Measurements from ENCODE around the gene NYNRIN.

Gene NYNRIN

GRCh38 chr14:24430682-24431568, 32.1 kb downstream of the NYNRIN start:
- H3K36me3 ChIP-seq (ENCODE audit: control insufficient read depth in 1 of 2, insufficient read depth in 2 of 2, low read length in 2 of 2), result peaks cover 23 to 30% of the 10 kb centered on the region in 2 donors
- H3K4me1 ChIP-seq (ENCODE audit: control insufficient read depth in 1 of 2, insufficient read depth in 2 of 2, low read length in 2 of 2), result peaks cover 13 to 27% of the 10 kb centered on the region in 2 donors
- no peaks in the 10 kb centered on the region for H3K9me3 ChIP-seq (ENCODE audit: control insufficient read depth in 1 of 2, low read length in 2 of 2)
- H3K27me3 ChIP-seq (ENCODE audit: low read depth, low read length), result no peaks in the 10 kb centered on the region
- peak overlapping the region; percentile 99 for H3K27ac ChIP-seq (ENCODE audit: low read length)
- H3K4me3 ChIP-seq (ENCODE audit: low read depth in 1 of 2, low read length in 2 of 2), result peak overlapping the region; percentile 89 to 91

GRCh38 chr14:24431569-24432258, 32.9 kb downstream of the NYNRIN start:
- H3K36me3 ChIP-seq (ENCODE audit: control insufficient read depth in 1 of 2, insufficient read depth in 2 of 2, low read length in 2 of 2), result peaks cover 31 to 38% of the 10 kb centered on the region in 2 donors
- H3K4me1 ChIP-seq (ENCODE audit: control insufficient read depth in 1 of 2, insufficient read depth in 2 of 2, low read length in 2 of 2), result peaks cover 13 to 35% of the 10 kb centered on the region in 2 donors
- H3K27me3 ChIP-seq (ENCODE audit: low read depth, low read length), result no peaks in the 10 kb centered on the region
- H3K27ac ChIP-seq (ENCODE audit: low read length), result peak overlapping the region; percentile 99
- no peaks in the 10 kb centered on the region for H3K9me3 ChIP-seq (ENCODE audit: control insufficient read depth in 1 of 2, low read length in 2 of 2)
- peak overlapping the region; percentile 89 to 91 for H3K4me3 ChIP-seq (ENCODE audit: low read depth in 1 of 2, low read length in 2 of 2)

DNA sequence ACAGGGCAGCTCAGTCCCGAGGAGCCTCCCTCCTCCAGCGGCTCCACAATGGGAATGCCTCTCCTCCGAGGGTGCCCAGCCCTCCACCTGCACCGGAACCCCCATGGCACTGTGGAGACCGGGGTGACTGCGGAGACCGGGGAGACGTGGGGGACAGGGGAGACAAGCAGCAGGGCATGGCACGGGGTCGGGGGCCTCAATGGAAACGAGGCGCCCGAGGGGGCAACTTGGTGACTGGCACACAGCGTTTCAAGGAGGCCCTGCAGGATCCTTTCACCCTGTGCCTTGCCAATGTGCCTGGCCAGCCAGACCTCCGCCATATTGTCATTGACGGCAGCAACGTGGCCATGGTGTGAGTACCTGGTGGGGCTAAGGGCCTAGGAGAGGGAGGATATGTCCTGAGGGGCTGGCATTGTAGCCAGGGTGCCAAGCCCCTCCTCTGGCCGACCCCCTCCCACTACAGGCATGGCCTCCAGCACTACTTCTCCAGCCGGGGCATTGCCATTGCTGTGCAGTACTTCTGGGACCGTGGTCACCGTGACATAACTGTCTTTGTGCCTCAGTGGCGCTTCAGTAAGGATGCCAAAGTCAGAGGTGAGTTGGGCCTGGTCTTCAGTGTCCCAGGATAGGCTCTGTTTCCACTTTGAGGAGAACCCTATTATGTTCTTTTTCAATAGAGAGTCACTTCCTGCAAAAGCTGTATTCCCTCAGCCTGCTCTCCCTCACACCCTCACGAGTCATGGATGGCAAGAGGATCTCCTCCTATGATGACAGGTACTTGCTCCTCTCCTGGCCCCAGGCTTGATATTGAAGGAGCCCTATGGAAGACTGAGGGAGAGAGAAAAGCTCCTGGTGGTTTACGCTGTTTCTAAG, 33.7 kb downstream of the NYNRIN start:
- Histone ChIP-seq H3K27ac (ENCODE audit: low read length) (no peak overlapping the region), H3K4me1 (ENCODE audit: control insufficient read depth in 1 of 2, insufficient read depth in 2 of 2, low read length in 2 of 2) (peaks cover 13 to 43% of the 10 kb centered on the region in 2 donors), H3K4me3 (ENCODE audit: low read depth in 1 of 2, low read length in 2 of 2) (peak overlapping the region in 1 of 2 donors; percentile 89), H3K36me3 (ENCODE audit: control insufficient read depth in 1 of 2, insufficient read depth in 2 of 2, low read length in 2 of 2) (peaks cover 33 to 45% of the 10 kb centered on the region in 2 donors), H3K27me3 (ENCODE audit: low read depth, low read length) (no peaks in the 10 kb centered on the region), H3K9me3 (ENCODE audit: control insufficient read depth in 1 of 2, low read length in 2 of 2) (no peaks in the 10 kb centered on the region)

- no peaks in the 10 kb centered on the region for H3K9me3 ChIP-seq (ENCODE audit: control insufficient read depth in 1 of 2, low read length in 2 of 2)
- H3K4me1 ChIP-seq (ENCODE audit: control insufficient read depth in 1 of 2, insufficient read depth in 2 of 2, low read length in 2 of 2), result peaks cover 13 to 50% of the 10 kb centered on the region in 2 donors
- no peaks in the 10 kb centered on the region for H3K27me3 ChIP-seq (ENCODE audit: low read depth, low read length)
- no peak overlapping the region for H3K27ac ChIP-seq (ENCODE audit: low read length)
- peaks cover 45 to 61% of the 10 kb centered on the region in 2 donors for H3K36me3 ChIP-seq (ENCODE audit: control insufficient read depth in 1 of 2, insufficient read depth in 2 of 2, low read length in 2 of 2)
- no peak overlapping the region for H3K4me3 ChIP-seq (ENCODE audit: low read depth in 1 of 2, low read length in 2 of 2)
Observed at GRCh38 chr14:24434036-24434435, 35.2 kb downstream of the NYNRIN start.

GRCh38 chr14:24434676-24435075, 35.9 kb downstream of the NYNRIN start:
- peaks cover 13 to 50% of the 10 kb centered on the region in 2 donors for H3K4me1 ChIP-seq (ENCODE audit: control insufficient read depth in 1 of 2, insufficient read depth in 2 of 2, low read length in 2 of 2)
- no peak overlapping the region for H3K4me3 ChIP-seq (ENCODE audit: low read depth in 1 of 2, low read length in 2 of 2)
- H3K36me3 ChIP-seq (ENCODE audit: control insufficient read depth in 1 of 2, insufficient read depth in 2 of 2, low read length in 2 of 2), result peaks cover 51 to 67% of the 10 kb centered on the region in 2 donors
- H3K27me3 ChIP-seq (ENCODE audit: low read depth, low read length), result no peaks in the 10 kb centered on the region
- H3K9me3 ChIP-seq (ENCODE audit: control insufficient read depth in 1 of 2, low read length in 2 of 2), result no peaks in the 10 kb centered on the region
- H3K27ac ChIP-seq (ENCODE audit: low read length), result no peak overlapping the region

- Histone ChIP-seq H3K27me3 (ENCODE audit: low read depth, low read length) (no peaks in the 10 kb centered on the region), H3K9me3 (ENCODE audit: control insufficient read depth in 1 of 2, low read length in 2 of 2) (no peaks in the 10 kb centered on the region), H3K4me3 (ENCODE audit: low read depth in 1 of 2, low read length in 2 of 2) (no peak overlapping the region), H3K27ac (ENCODE audit: low read length) (no peak overlapping the region), H3K4me1 (ENCODE audit: control insufficient read depth in 1 of 2, insufficient read depth in 2 of 2, low read length in 2 of 2) (peaks cover 13 to 53% of the 10 kb centered on the region in 2 donors), H3K36me3 (ENCODE audit: control insufficient read depth in 1 of 2, insufficient read depth in 2 of 2, low read length in 2 of 2) (peaks cover 57 to 71% of the 10 kb centered on the region in 2 donors)
Observed at GRCh38 chr14:24435192-24435810, 36.5 kb downstream of the NYNRIN start.

DNA sequence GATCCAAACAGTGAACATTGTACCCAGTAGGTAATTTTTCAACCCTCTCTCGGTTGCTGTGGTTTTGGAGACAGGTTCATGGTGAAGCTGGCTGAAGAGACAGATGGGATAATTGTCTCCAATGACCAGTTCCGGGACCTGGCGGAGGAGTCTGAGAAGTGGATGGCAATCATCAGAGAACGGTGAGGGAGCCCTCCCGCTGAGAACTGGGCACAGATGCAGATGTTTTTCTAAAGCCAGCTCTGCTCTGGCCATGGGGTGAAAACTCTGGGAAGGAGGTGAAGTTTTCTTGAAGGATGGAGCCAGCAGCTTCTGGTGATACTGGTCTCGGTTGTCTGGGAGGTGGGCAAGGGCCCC, 37.2 kb downstream of the NYNRIN start:
- H3K4me1 ChIP-seq (ENCODE audit: control insufficient read depth in 1 of 2, insufficient read depth in 2 of 2, low read length in 2 of 2), result peaks cover 11 to 55% of the 10 kb centered on the region in 2 donors
- no peaks in the 10 kb centered on the region for H3K27me3 ChIP-seq (ENCODE audit: low read depth, low read length)
- peaks cover 63 to 78% of the 10 kb centered on the region in 2 donors for H3K36me3 ChIP-seq (ENCODE audit: control insufficient read depth in 1 of 2, insufficient read depth in 2 of 2, low read length in 2 of 2)
- no peaks in the 10 kb centered on the region for H3K9me3 ChIP-seq (ENCODE audit: control insufficient read depth in 1 of 2, low read length in 2 of 2)
- H3K27ac ChIP-seq (ENCODE audit: low read length), result peak overlapping the region; percentile 69
- H3K4me3 ChIP-seq (ENCODE audit: low read depth in 1 of 2, low read length in 2 of 2), result no peak overlapping the region

DNA sequence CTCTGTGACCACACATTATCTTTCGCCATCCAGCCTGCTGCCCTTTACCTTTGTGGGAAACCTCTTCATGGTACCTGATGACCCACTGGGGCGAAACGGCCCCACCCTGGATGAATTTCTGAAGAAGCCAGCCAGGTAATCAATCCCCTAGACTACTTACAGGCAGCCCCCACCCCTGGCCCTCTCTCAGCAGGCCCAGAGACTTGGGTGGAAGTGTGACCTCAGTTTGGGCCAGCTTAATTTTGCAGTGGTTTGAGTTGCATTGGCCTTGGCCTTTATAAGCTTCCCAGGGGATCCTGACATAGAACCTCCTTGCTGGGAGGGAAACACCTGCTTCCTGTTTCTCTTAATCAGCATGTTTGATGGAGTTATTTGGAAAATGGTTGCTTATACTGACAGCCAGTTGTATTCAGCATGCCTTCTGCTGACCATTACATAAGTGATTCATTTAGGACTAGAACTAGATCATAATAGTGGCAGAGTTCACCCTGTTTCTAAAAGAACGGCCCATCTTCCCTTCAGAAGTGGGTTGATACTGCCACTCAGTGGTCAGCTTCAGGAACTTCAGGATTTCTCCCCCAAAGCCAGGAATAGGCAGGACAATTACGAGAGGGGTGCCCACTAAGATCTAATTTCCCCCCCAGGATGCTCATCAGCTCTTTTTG, 37.7 kb downstream of the NYNRIN start:
- Histone ChIP-seq H3K4me3 (ENCODE audit: low read depth in 1 of 2, low read length in 2 of 2) (no peak overlapping the region), H3K4me1 (ENCODE audit: control insufficient read depth in 1 of 2, insufficient read depth in 2 of 2, low read length in 2 of 2) (peaks cover 10 to 55% of the 10 kb centered on the region in 2 donors), H3K9me3 (ENCODE audit: control insufficient read depth in 1 of 2, low read length in 2 of 2) (no peaks in the 10 kb centered on the region), H3K36me3 (ENCODE audit: control insufficient read depth in 1 of 2, insufficient read depth in 2 of 2, low read length in 2 of 2) (peaks cover 65 to 79% of the 10 kb centered on the region in 2 donors), H3K27me3 (ENCODE audit: low read depth, low read length) (no peaks in the 10 kb centered on the region), H3K27ac (ENCODE audit: low read length) (peak overlapping the region; percentile 69)

- peaks cover 12 to 53% of the 10 kb centered on the region in 2 donors for H3K4me1 ChIP-seq (ENCODE audit: control insufficient read depth in 1 of 2, insufficient read depth in 2 of 2, low read length in 2 of 2)
- peak overlapping the region; percentile 1 for H3K27ac ChIP-seq (ENCODE audit: low read length)
- no peaks in the 10 kb centered on the region for H3K9me3 ChIP-seq (ENCODE audit: control insufficient read depth in 1 of 2, low read length in 2 of 2)
- H3K27me3 ChIP-seq (ENCODE audit: low read depth, low read length), result no peaks in the 10 kb centered on the region
- peaks cover 65 to 77% of the 10 kb centered on the region in 2 donors for H3K36me3 ChIP-seq (ENCODE audit: control insufficient read depth in 1 of 2, insufficient read depth in 2 of 2, low read length in 2 of 2)
- H3K4me3 ChIP-seq (ENCODE audit: low read depth in 1 of 2, low read length in 2 of 2), result no peak overlapping the region
Observed at GRCh38 chr14:24437020-24437735, 38.4 kb downstream of the NYNRIN start.

GRCh38 chr14:24437736-24438067, 38.9 kb downstream of the NYNRIN start:
- H3K36me3 ChIP-seq (ENCODE audit: control insufficient read depth in 1 of 2, insufficient read depth in 2 of 2, low read length in 2 of 2), result peaks cover 62 to 76% of the 10 kb centered on the region in 2 donors
- no peaks in the 10 kb centered on the region for H3K9me3 ChIP-seq (ENCODE audit: control insufficient read depth in 1 of 2, low read length in 2 of 2)
- no peak overlapping the region for H3K4me3 ChIP-seq (ENCODE audit: low read depth in 1 of 2, low read length in 2 of 2)
- H3K27ac ChIP-seq (ENCODE audit: low read length), result peak overlapping the region; percentile 1
- no peaks in the 10 kb centered on the region for H3K27me3 ChIP-seq (ENCODE audit: low read depth, low read length)
- peaks cover 12 to 48% of the 10 kb centered on the region in 2 donors for H3K4me1 ChIP-seq (ENCODE audit: control insufficient read depth in 1 of 2, insufficient read depth in 2 of 2, low read length in 2 of 2)
